ENCODE results near the gene SYNE4. TPM values are rescaled to one million over a fixed set of nuclear protein-coding genes. Genes with fewer than 3 reads are reported as not detected.
A peak's percentile ranks its signal among the peaks of the same experiment; 100 is the strongest.

SYNE4 gene
- total RNA-seq, 3 donors from 2014 or later (not counting 1 experiment from before 2014, with no cell fraction given), result 0.41 to 2.6 (median 1.5) TPM

DNA sequence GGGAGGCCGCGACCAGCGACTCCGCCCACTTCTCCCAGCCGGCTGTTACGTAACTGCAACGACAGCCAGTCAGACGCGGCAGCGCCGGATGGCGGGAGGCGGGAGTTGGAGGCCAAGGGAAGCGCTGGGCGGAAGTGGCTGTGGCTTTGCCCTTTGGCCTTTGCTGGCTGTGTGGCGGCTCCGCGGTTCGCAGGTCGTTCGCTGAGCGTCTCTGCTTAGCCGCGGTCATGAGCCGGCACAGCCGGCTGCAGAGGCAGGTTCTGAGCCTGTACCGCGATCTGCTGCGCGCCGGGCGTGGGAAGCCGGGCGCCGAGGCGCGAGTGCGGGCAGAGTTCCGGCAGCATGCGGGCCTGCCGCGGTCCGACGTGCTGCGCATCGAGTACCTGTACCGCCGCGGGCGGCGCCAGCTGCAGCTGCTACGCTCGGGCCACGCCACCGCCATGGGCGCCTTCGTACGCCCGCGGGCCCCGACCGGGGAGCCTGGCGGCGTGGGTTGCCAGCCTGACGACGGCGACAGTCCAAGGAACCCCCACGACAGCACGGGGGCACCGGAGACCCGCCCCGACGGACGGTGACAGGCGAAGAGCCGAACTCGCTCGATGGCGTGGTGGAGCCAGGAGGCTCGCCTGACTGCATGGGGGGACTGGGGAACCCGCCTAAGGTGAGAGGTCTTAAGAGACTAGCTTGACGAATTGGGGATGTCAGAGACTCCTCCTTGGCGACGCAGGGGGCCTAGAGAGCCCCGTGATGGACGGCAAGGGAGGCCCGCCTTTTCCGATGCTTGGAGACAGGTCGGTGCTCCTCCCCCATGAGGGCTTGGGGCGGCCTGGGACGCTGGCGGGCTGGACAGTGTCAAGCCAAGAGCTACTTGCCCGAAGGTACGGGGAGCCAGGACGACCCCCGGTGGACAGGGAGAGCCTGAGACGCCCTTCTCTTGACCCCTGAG is 13.3 kb downstream of the SYNE4 start, which contains the start of gene SDHAF1:
SDHAF1 (plus strand) TSS at position 141 of the 946 bp plus-strand sequence; CDS start at position 228, 87 bp downstream.
- peak within 1 kb of the TSS; percentile 91 to 95 for H3K27ac Mint-ChIP-seq
- H3K9me3 Mint-ChIP-seq, result no peaks in the 10 kb centered on the region
- TF ChIP-seq, protein P1, sequence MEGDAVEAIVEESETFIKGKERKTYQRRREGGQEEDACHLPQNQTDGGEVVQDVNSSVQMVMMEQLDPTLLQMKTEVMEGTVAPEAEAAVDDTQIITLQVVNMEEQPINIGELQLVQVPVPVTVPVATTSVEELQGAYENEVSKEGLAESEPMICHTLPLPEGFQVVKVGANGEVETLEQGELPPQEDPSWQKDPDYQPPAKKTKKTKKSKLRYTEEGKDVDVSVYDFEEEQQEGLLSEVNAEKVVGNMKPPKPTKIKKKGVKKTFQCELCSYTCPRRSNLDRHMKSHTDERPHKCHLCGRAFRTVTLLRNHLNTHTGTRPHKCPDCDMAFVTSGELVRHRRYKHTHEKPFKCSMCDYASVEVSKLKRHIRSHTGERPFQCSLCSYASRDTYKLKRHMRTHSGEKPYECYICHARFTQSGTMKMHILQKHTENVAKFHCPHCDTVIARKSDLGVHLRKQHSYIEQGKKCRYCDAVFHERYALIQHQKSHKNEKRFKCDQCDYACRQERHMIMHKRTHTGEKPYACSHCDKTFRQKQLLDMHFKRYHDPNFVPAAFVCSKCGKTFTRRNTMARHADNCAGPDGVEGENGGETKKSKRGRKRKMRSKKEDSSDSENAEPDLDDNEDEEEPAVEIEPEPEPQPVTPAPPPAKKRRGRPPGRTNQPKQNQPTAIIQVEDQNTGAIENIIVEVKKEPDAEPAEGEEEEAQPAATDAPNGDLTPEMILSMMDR (IDR thresholded peaks at IDR 0.05), result no peak
- peak within 1 kb of the TSS; percentile 96 for H3K4me3 Mint-ChIP-seq
- peaks cover 12 to 30% of the 10 kb centered on the region in 2 donors for H3K4me1 Mint-ChIP-seq
- H3K36me3 Mint-ChIP-seq, result no peaks in the 10 kb centered on the region
- WGBS (ENCODE audit: insufficient coverage), result under 1% methylated on average over 97 of the region's 97 CpGs
- Histone ChIP-seq H3K27me3 (ENCODE audit: control insufficient read depth, insufficient read depth, low read length) (no peaks in the 10 kb centered on the region), H3K4me3 (ENCODE audit: low read length) (peak within 1 kb of the TSS; percentile 59), H3K9me3 (ENCODE audit: control insufficient read depth, insufficient read depth, low read length) (no peaks in the 10 kb centered on the region), H3K4me1 (ENCODE audit: control insufficient read depth, insufficient read depth, low read length) (peaks cover 26% of the 10 kb centered on the region), H3K36me3 (ENCODE audit: control insufficient read depth, insufficient read depth, low read length) (peaks cover 8% of the 10 kb centered on the region), H3K27ac (ENCODE audit: low read length) (peak within 1 kb of the TSS; percentile 83)
- intact Hi-C loops (cut with micrococcal nuclease), result loop anchor here (1.0 to 10.0 kb wide), 3 partner anchors 19 to 119 kb away; partner anchors contain the start of genes ALKBH6, OVOL3, POLR2I and TBCB
- peak; percentile 89 to 94 (median 91) for ATAC-seq
- no peaks in the 10 kb centered on the region for H3K27me3 Mint-ChIP-seq (ENCODE audit: low read depth in 2 of 2)
- DNase-seq, result peak; percentile 88 to 95

DNA sequence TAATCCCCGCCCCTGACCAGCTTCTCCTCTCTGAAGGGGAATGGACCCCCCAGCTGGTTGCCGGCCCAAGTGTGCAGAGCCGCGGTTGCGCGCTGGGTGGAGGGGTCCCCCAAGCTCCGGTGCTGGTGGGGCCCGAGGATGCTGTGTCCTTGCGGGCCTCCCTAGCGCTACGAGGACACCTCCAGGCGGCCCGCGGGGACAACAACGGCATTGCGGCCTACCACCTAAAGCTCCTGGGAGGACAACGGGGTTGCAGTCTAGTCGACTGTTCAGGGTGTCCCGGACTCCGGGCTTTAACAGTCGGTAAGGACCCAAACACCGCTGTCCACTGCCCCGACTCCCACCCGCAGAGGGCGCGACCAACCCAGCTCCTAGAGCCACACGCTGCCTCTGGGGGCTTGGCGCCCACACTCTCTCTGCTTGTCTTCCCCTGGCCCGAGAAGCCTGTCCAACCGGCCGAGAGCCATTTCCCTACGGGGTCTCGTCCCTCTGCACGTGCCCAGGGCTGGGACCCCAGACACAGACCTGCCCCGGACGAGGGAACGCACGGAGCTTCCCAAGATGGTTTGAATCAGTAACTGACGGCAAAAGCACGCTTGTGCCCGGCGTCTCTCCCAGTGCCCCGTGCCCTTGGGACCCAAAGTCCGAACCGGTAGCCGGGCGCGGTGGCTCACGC is 14.6 kb downstream of the SYNE4 start:
- 53% methylated on average over 49 of the region's 49 CpGs for WGBS (ENCODE audit: insufficient coverage)
- no peaks in the 10 kb centered on the region for H3K36me3 Mint-ChIP-seq
- H3K4me1 ChIP-seq (ENCODE audit: control insufficient read depth, insufficient read depth, low read length), result peaks cover 26% of the 10 kb centered on the region
- TF ChIP-seq, protein P1 (IDR thresholded peaks at IDR 0.05), result no peak
- intact Hi-C loops (cut with micrococcal nuclease), result loop anchor here (10.0 kb wide), 1 partner anchor 121 kb away; the partner anchor contains the start of genes OVOL3, POLR2I and TBCB
- no peaks in the 10 kb centered on the region for H3K9me3 ChIP-seq (ENCODE audit: control insufficient read depth, insufficient read depth, low read length)
- H3K4me3 ChIP-seq (ENCODE audit: low read length), result no peak overlapping the region
- no peak overlapping the region for H3K27ac ChIP-seq (ENCODE audit: low read length)
- peaks cover 0 to 3% of the 10 kb centered on the region in 2 donors for H3K27me3 Mint-ChIP-seq (ENCODE audit: low read depth in 2 of 2)
- H3K36me3 ChIP-seq (ENCODE audit: control insufficient read depth, insufficient read depth, low read length), result peaks cover 8% of the 10 kb centered on the region
- no peaks in the 10 kb centered on the region for H3K27me3 ChIP-seq (ENCODE audit: control insufficient read depth, insufficient read depth, low read length)
- no peaks in the 10 kb centered on the region for H3K9me3 Mint-ChIP-seq
- ATAC-seq (no peak), DNase-seq (peak in 1 of 2 donors; percentile 27)
- peaks cover 12 to 30% of the 10 kb centered on the region in 2 donors for H3K4me1 Mint-ChIP-seq
- H3K27ac Mint-ChIP-seq, result peak overlapping the region; percentile 91 to 95
- peak overlapping the region; percentile 73 for H3K4me3 Mint-ChIP-seq

DNA sequence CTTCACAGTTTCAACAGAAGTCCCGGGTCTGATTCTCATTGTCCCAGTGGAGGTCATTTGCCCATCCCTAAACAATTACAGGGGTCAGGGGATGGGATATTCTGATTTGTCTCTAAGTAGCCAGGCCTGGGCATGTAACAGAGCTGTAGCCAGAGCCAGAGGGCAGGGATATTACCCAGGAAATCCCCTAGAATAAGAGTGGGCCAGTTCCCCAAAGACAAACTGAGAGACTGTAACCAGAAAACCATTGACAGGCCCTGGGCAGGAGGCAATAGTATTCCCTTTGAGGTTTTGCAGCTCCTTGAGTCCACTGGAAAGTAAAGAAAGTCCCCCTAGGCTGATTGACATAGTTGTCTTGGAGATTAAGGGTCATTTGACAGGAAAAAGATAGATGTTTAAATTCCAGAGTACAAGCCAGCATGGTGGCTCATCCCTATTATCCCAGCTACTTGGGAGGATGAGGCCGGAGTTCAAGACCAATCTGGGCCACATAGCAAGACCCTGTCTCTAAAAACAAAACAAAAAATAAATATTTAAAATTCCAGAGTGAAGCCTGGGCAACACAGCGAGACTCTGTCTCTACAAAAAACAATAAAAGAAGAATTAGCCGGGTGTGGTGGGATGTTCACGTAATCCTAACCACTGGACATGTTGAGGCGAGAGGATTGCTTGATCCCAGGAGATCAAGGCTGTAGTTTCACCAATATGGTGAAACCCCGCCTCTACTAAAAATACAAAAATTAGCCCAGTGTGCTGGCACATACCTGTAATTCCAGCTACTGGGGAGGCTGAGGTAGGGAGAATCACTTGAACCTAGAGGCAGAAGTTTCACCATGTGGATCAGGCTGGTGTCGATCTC is 15.5 kb downstream of the SYNE4 start:
- Histone ChIP-seq H3K4me3 (ENCODE audit: low read length) (no peak overlapping the region), H3K27me3 (ENCODE audit: control insufficient read depth, insufficient read depth, low read length) (no peaks in the 10 kb centered on the region), H3K9me3 (ENCODE audit: control insufficient read depth, insufficient read depth, low read length) (no peaks in the 10 kb centered on the region), H3K4me1 (ENCODE audit: control insufficient read depth, insufficient read depth, low read length) (peaks cover 26% of the 10 kb centered on the region), H3K27ac (ENCODE audit: low read length) (no peak overlapping the region), H3K36me3 (ENCODE audit: control insufficient read depth, insufficient read depth, low read length) (peaks cover 2% of the 10 kb centered on the region)
- H3K9me3 Mint-ChIP-seq, result no peaks in the 10 kb centered on the region
- H3K36me3 Mint-ChIP-seq, result no peaks in the 10 kb centered on the region
- peak overlapping the region; percentile 53 for H3K4me3 Mint-ChIP-seq
- intact Hi-C loops (cut with micrococcal nuclease), result loop anchor here (10.0 kb wide), 1 partner anchor 122 kb away; the partner anchor contains the start of genes OVOL3, POLR2I and TBCB
- ATAC-seq (no peak), DNase-seq (no peak)
- peaks cover 12 to 30% of the 10 kb centered on the region in 2 donors for H3K4me1 Mint-ChIP-seq
- peak overlapping the region in 1 of 2 donors; percentile 24 for H3K27ac Mint-ChIP-seq
- TF ChIP-seq, protein P1 (IDR thresholded peaks at IDR 0.05), result no peak
- over 99% methylated on average over 7 of the region's 8 CpGs for WGBS (ENCODE audit: insufficient coverage)
- H3K27me3 Mint-ChIP-seq (ENCODE audit: low read depth in 2 of 2), result peaks cover 3 to 7% of the 10 kb centered on the region in 2 donors

Data from natural killer cell (primary cell).